Stimulated activated CD4-positive, alpha-beta T cell treated with anti-CD3 and anti-CD28 coated beads, Interleukin-1b, Interleukin-23, amount 100 ng/mL, for 48 hours (primary cell): ENCODE data around the gene ARHGAP27.
"Not testable (repeated sequence)": the region's sequence is repeated elsewhere in the genome, so short reads cannot be mapped to it uniquely, and the experiment has no call there.

ENCODE experiments used
- DNase-seq: peaks from one replicate; pipeline ENCODE4 v3.0.0-alpha.2; 2020

The ARHGAP27 gene

GRCh38 chr17:45445901-45446743, 13.5 kb upstream of the ARHGAP27 start:
- DNase-seq = peak; percentile 50

- DNase-seq = not testable (repeated sequence)
Measured at GRCh38 chr17:45444856-45445820, 12.5 kb upstream of the ARHGAP27 start.

- DNase-seq = not testable (repeated sequence)
Measured at GRCh38 chr17:45444301-45444700, 11.6 kb upstream of the ARHGAP27 start.

GRCh38 chr17:45443371-45444260, 10.9 kb upstream of the ARHGAP27 start:
- DNase-seq = not testable (repeated sequence)

GRCh38 chr17:45441526-45442310, 9.0 kb upstream of the ARHGAP27 start:
- DNase-seq = no peak

- peak; percentile 32 for DNase-seq
Measured at GRCh38 chr17:45440839-45441515, 8.3 kb upstream of the ARHGAP27 start.

GRCh38 chr17:45440161-45440778, 7.6 kb upstream of the ARHGAP27 start:
- no peak for DNase-seq

- no peak for DNase-seq
Measured at GRCh38 chr17:45438931-45439610, 6.4 kb upstream of the ARHGAP27 start.

GRCh38 chr17:45437465-45438283, 5.0 kb upstream of the ARHGAP27 start:
- DNase-seq = no peak

- DNase-seq = no peak
Measured at GRCh38 chr17:45436625-45437464, 4.2 kb upstream of the ARHGAP27 start.

- DNase-seq = no peak
Measured at GRCh38 chr17:45436161-45436560, 3.5 kb upstream of the ARHGAP27 start.

GRCh38 chr17:45435481-45435880, 2.8 kb upstream of the ARHGAP27 start:
- no peak for DNase-seq

- DNase-seq = no peak
Measured at GRCh38 chr17:45433159-45433535, 477 bp upstream of the ARHGAP27 start.

GRCh38 chr17:45431531-45432404, 902 bp downstream of the ARHGAP27 start:
- DNase-seq = peak; percentile 70

GRCh38 chr17:45430738-45431530, 1.7 kb downstream of the ARHGAP27 start:
- DNase-seq = peak; percentile 30
